Endometrial microvascular endothelial cells (primary cell): Measurements from ENCODE around the gene AMTN. TPM values are rescaled to one million over a fixed set of nuclear protein-coding genes. Genes with fewer than 3 reads are reported as not detected.

ENCODE experiments used
- in situ Hi-C: cut with HindIII; loops from 2 replicates; pipeline ENCODE4 v1.10.0; 2017; ENCODE audit warnings: low sequenced_read_pairs, low pct_unique_long_range_greater_than_20kb; ENCODE audit errors: inconsistent ontology term
- total RNA-seq: library from RNA; depleted of rRNA; stranded (reverse); fragments of >200 nt; gene quantifications from one replicate; pipeline ENCODE4 v1.2.3, GENCODE V29; 2015; ENCODE audit errors: inconsistent ontology term

The AMTN gene
- total RNA-seq, 1 donor from 2014 or later = not detected

DNA sequence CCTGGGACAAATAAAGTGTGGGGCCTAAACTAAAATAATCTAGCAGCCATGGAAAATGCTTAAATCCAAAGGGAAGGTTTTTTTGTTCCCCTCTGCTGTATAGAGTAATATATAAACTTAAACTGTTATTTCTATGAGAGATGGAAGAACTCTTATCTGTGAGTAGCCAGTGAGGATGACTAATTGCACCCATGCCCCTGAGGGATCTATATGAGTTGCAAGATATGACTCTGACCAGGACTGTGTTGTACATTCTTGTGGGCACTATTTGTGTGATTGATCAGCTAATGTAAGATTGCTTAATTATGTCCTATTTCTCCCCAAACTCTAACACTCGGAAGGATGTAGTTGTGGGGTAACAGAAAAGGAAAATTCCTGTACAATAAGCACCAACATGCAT is 38.5 kb downstream of the AMTN start:
- in situ Hi-C loops = no loop called here

DNA sequence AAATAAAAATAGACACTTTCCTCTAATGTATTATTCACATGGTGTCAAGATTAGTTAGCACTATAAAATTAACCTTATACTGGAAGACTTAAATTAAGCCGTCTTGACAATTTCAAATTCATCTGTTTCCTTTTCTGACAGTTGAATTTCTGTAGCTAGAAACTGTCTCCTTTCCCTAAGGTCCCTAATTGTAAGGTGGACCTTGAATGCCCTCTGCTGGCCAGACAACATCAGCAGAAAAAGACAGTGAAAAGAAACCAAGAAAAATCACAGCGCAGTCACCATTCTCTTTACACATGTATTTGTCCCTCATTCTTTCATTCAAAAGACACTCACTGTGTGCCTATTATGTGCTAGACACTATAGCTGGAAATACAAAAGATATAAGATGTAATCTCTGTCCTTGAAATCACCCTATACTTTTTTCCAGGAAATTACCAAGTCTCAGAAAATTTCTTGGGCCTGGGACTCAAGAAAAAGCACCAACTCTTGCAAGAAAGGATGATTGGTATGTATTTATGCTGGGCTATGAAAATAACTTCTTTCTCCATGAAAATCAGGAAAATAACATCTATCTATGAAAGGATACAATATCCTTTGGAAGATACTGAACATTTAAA is 41.0 kb downstream of the AMTN start:
- in situ Hi-C loops = no loop called here

GRCh38 chr4:70559924-70560323 is 41.6 kb downstream of the AMTN start:
- in situ Hi-C loops = no loop called here

- in situ Hi-C loops = no loop called here
Measured at GRCh38 chr4:70564033-70564432, 45.7 kb downstream of the AMTN start.

DNA sequence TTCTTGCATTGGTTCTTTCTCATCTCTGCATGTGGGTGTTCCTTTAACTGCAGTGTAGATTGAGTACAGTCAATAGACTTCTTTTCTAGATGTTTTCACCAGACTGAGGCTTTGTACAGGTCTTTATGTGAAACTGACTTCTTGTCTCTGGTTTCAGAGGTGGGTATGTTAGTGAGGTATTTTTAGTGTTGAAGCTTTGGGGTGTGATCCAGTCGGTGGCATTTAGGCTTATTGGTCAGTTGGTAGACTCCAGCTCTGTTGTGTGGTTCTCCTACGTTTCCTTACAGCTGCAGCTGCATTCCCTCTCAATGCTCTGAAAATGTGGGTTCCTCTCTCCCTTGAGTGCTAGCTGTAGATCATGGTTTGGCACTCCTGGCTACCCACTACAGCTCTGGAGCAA is 52.4 kb downstream of the AMTN start:
- in situ Hi-C loops = no loop called here

DNA sequence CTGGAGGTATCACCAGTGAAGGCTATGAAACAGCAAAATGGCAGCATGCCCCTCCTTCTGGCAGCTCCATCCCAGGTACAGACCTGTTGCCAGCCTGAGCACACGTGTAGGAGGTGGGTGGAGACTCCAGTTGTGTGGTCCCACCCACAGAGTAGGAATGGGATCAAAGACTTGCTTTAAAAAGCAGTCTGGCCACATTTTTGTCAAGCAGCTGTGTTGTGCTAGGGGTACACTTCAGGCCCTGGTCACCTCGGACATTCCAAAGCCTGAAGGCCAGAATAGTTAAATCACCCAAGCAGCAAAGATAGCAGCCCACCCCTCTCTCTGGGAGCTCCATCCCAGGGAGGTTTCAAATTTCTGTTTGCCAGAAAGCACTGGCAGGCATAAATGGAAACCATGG is 53.4 kb downstream of the AMTN start:
- in situ Hi-C loops = no loop called here

- in situ Hi-C loops = no loop called here
Measured at GRCh38 chr4:70575964-70576363, 57.6 kb downstream of the AMTN start.

DNA sequence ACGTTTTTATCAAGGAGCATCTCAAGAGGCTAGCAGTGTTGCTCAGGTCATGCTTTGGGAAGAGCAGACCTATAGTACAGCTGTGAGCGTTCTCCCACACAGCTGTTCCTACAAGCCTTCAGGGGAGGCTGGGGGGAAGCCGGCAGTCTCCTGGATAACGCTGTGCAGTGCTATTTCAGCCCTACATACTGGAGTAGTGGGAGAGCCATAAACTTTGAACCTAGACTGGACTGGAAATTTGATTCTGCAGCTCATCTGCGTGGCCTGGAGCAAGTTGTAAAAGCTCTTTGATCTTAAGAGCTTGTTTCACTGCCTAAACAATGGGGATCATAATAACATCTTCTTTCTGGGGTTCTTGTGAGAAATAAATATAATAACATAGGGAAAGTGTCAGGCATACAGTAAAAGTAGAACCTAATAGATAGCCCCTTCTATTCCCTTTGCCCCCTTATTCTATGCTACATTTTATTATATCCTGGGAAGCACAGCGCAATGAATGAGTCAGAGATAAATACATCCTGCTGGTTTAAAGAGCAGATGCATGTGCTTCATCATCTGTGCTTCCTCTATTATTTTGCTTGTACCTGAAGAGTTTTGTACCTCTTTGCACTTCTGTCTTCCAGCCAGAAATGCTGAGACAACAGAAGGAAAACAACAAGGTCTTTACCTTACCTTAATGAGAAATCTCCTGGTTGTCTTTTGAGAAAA is 59.0 kb downstream of the AMTN start:
- in situ Hi-C loops = no loop called here

DNA sequence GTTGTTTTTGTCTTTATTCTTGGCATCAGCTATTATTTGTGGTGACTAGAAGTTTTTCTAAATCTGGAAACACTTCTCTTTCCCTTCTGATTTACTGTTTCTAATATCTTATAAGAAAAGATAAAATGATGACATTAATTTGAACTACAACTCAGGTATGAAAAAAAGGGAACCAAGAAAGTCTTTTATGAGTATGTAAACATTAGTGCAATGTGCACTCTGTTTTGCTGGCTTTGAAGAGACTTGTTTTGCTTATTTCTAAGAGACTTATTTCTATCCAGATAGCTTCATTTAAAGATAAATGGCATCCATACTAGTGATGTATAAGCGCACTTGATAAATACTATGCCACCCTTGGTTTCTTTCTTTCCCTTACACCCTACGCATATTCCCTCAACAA is 63.6 kb downstream of the AMTN start:
- in situ Hi-C loops = no loop called here

Other genes with a start within 250 kb of the AMTN start
- gene CABS1, start 183.6 kb upstream of the AMTN start, total RNA-seq = not detected
- gene SMR3A, start 157.8 kb upstream of the AMTN start, total RNA-seq = not detected
- not detected for gene SMR3B, start 135.4 kb upstream of the AMTN start, total RNA-seq
- gene OPRPN, start 120.6 kb upstream of the AMTN start, total RNA-seq = not detected
- not detected for gene MUC7, start 46.4 kb upstream of the AMTN start, total RNA-seq
- not detected for gene AMBN, start 73.7 kb downstream of the AMTN start, total RNA-seq
- gene ENAM, start 110.2 kb downstream of the AMTN start, total RNA-seq = not detected
- gene JCHAIN, start 147.9 kb downstream of the AMTN start, total RNA-seq = not detected
- gene UTP3, start 170.0 kb downstream of the AMTN start, total RNA-seq = 23.7 TPM
- gene RUFY3, start 203.4 kb downstream of the AMTN start, total RNA-seq = 9.7 TPM